KMS-11 (cell line): Measurements from ENCODE around the gene DNAJA3.
A peak's percentile ranks its signal among the peaks of the same experiment; 100 is the strongest.

ENCODE experiments used
- H2AFZ ChIP-seq: fragments of 200-600 bp; sonication (generic); 2 replicates; pipeline ENCODE4 v1.6.1; 2016; ENCODE audit warnings: antibody characterized with exemption, mixed run types, low read depth
- H3K27ac ChIP-seq: fragments of 200-600 bp; sonication (generic); 2 replicates; pipeline ENCODE4 v1.6.1; 2016; ENCODE audit warnings: mild to moderate bottlenecking, mixed run types
- H3K27me3 ChIP-seq: fragments of 200-600 bp; sonication (generic); 2 replicates; pipeline ENCODE4 v1.6.1; 2017; ENCODE audit warnings: mild to moderate bottlenecking, low read depth, mixed run types, moderate library complexity; ENCODE audit not compliant: insufficient read depth
- H3K36me3 ChIP-seq: fragments of 200-600 bp; sonication (generic); 2 replicates; pipeline ENCODE4 v1.6.1; 2017; ENCODE audit warnings: mild to moderate bottlenecking, mixed run types; ENCODE audit not compliant: insufficient read depth
- H3K4me1 ChIP-seq: fragments of 200-600 bp; sonication (generic); 2 replicates; pipeline ENCODE4 v1.6.1; 2016; ENCODE audit warnings: mild to moderate bottlenecking, low read depth, mixed run types; ENCODE audit not compliant: poor library complexity, severe bottlenecking
- H3K4me2 ChIP-seq: fragments of 200-600 bp; sonication (generic); 2 replicates; pipeline ENCODE4 v1.7.0; 2016; ENCODE audit warnings: mild to moderate bottlenecking, mixed run types
- H3K4me3 ChIP-seq: fragments of 200-600 bp; sonication (generic); IDR thresholded peaks from 2 replicates; pipeline ENCODE4 v1.6.1; 2017; ENCODE audit warnings: low read depth, low read length, mixed read lengths; ENCODE audit not compliant: insufficient read depth
- H3K79me2 ChIP-seq: fragments of 200-600 bp; sonication (generic); 2 replicates; pipeline ENCODE4 v1.6.1; 2016; ENCODE audit warnings: low read depth, mixed run types; ENCODE audit not compliant: insufficient read depth
- H3K9ac ChIP-seq: fragments of 200-600 bp; sonication (generic); 2 replicates; pipeline ENCODE4 v1.6.1; 2016; ENCODE audit warnings: mild to moderate bottlenecking, mixed run types
- H4K20me1 ChIP-seq: fragments of 200-600 bp; sonication (generic); 2 replicates; pipeline ENCODE4 v1.6.1; 2016; ENCODE audit warnings: mild to moderate bottlenecking, mixed run types; ENCODE audit not compliant: insufficient read depth
- TF ChIP-seq, protein P1 (sequence below): fragments of 200-600 bp; sonication (generic); conservative IDR thresholded peaks from 2 replicates; pipeline ENCODE4 v1.6.1; 2017; ENCODE audit warnings: low read depth, mild to moderate bottlenecking, antibody characterized with exemption, low read length, moderate library complexity, mixed read lengths

The DNAJA3 gene

DNA sequence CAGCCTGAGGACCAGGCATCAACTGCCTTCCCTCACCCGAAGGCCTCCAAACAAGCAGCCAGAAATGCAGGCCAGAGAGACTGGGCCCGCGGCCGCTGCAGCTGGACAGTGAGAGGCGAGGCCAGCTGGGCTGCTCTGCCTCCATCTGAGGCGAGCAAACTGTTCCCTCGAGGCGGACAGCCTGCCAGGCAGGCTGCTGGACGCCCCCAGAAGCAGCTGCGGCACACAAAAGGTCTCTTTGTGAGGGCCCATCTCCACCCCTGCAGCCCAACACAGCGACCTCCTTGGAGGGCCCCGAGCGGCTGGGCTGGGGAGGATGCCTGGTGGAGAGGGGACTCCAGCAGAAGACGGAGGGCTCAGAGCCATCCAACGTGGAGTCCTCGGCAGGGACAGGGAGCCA lies 14.0 kb upstream of the DNAJA3 start:
- Histone ChIP-seq H3K27ac (no peak overlapping the region), H3K79me2 (peaks cover 78% of the 10 kb centered on the region), H2AFZ (no peak overlapping the region), H3K4me2 (no peak overlapping the region), H3K4me1 (peaks cover 30% of the 10 kb centered on the region), H3K9ac (no peak overlapping the region), H3K4me3 (no peak overlapping the region), H3K36me3 (no peaks in the 10 kb centered on the region; the same call in 1 of the 2 replicates), H3K27me3 (no peaks in the 10 kb centered on the region), H4K20me1 (no peaks in the 10 kb centered on the region; the same call in 1 of the 2 replicates)
- TF ChIP-seq, protein P1, sequence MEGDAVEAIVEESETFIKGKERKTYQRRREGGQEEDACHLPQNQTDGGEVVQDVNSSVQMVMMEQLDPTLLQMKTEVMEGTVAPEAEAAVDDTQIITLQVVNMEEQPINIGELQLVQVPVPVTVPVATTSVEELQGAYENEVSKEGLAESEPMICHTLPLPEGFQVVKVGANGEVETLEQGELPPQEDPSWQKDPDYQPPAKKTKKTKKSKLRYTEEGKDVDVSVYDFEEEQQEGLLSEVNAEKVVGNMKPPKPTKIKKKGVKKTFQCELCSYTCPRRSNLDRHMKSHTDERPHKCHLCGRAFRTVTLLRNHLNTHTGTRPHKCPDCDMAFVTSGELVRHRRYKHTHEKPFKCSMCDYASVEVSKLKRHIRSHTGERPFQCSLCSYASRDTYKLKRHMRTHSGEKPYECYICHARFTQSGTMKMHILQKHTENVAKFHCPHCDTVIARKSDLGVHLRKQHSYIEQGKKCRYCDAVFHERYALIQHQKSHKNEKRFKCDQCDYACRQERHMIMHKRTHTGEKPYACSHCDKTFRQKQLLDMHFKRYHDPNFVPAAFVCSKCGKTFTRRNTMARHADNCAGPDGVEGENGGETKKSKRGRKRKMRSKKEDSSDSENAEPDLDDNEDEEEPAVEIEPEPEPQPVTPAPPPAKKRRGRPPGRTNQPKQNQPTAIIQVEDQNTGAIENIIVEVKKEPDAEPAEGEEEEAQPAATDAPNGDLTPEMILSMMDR: no peak

DNA sequence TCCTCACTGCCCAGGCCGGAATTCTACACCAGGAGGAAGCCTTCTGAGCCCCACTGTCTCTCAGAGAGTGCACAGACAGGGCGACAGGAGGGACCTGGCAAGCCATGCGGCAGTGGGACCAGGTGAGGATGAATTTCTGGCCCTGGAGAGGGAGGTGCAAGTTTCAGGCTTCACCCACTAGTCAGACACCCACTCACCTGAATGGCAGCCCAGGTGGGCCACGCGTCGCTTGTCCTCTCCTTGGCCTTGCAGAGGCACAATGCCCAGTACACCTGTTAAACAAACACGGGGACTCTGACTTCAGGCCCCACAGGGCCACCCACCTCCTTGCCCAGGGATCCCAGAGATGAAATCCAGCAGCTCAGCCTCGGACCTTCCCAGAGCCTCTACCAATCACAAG lies 13.5 kb upstream of the DNAJA3 start:
- H3K36me3 ChIP-seq: no peaks in the 10 kb centered on the region; the same call in 1 of the 2 replicates
- no peak overlapping the region for H3K9ac ChIP-seq
- H3K27me3 ChIP-seq: no peaks in the 10 kb centered on the region
- no peak overlapping the region for H2AFZ ChIP-seq
- peaks cover 78% of the 10 kb centered on the region for H3K79me2 ChIP-seq
- no peak overlapping the region for H3K4me2 ChIP-seq
- H3K4me1 ChIP-seq: peaks cover 33% of the 10 kb centered on the region
- TF ChIP-seq, protein P1: no peak
- no peaks in the 10 kb centered on the region; the same call in 1 of the 2 replicates for H4K20me1 ChIP-seq
- H3K27ac ChIP-seq: no peak overlapping the region
- no peak overlapping the region for H3K4me3 ChIP-seq

DNA sequence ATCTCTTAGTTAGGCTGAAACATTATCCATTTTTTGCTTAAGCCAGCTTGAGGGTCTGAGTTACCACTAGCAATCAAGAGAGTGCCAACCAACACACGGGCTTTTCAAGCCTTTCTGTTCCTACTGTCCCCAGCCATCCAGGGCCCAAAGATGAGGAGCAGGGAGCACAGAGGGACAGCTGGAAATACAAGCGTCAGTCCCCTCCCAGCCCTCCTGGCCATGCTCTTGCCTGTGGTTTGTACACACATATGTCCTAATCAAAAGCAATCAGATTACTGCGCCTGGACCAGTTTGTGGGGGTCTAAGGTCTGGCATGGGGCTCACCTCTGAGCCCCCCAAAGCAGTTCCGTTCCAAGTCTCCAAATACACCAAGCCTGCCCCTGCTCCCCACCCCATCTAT lies 12.8 kb upstream of the DNAJA3 start:
- H3K4me2 ChIP-seq: peak overlapping the region; percentile 93; the same call in 1 of the 2 replicates
- H3K27ac ChIP-seq: no peak overlapping the region
- no peaks in the 10 kb centered on the region; the same call in 1 of the 2 replicates for H3K36me3 ChIP-seq

DNA sequence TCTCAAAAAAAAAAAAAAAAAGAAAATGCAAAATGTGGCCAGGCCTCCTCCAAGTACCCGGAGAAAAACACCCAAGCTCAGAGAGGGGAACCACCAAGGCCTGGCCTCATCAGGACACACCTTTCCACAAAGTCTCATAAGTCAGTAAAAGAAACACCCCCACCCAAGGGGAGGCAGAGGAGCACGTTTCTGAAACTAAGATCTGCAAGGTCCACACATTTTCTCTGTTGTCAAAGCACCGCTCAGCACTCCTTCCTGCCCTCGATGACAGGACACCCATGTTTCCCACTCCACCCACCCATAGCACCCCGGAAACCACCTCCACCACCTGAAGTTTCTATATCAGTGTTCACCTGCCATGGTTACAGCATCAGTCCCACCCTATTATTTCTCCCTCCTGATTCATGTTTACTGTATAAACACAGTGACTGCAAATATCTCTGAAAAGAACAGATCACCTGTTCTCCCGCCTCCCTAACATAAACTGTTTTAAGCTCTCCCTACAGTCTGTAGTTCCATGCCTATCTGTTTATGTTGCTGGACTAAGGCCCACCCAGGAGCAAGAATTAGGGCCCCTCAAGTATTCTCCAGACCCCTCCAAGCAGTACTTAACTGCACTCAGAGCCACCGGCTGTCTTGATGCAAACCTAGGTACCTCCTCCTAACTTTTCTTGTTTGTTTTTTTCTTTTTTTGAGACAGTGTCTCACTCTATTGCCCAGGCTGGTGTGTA lies 11.3 kb upstream of the DNAJA3 start:
- TF ChIP-seq, protein P1: no peak
- Histone ChIP-seq H3K36me3 (no peaks in the 10 kb centered on the region; the same call in 1 of the 2 replicates), H3K27me3 (no peaks in the 10 kb centered on the region), H3K4me3 (no peak overlapping the region), H3K79me2 (peaks cover 65% of the 10 kb centered on the region), H4K20me1 (no peaks in the 10 kb centered on the region), H3K4me2 (peak overlapping the region; percentile 93), H3K9ac (peak overlapping the region; percentile 83), H2AFZ (no peak overlapping the region), H3K4me1 (peaks cover 39% of the 10 kb centered on the region), H3K27ac (peak overlapping the region; percentile 92)

More for the DNA sequence above, 12.8 kb upstream of the DNAJA3 start:
- Histone ChIP-seq H3K4me1 (peaks cover 39% of the 10 kb centered on the region), H3K27me3 (no peaks in the 10 kb centered on the region), H3K79me2 (peaks cover 78% of the 10 kb centered on the region), H3K4me3 (no peak overlapping the region), H3K9ac (no peak overlapping the region), H4K20me1 (no peaks in the 10 kb centered on the region; the same call in 1 of the 2 replicates), H2AFZ (no peak overlapping the region)
- TF ChIP-seq, protein P1: no peak
